GM12874 (cell line): ENCODE data around the gene MCFD2.

Experiments
- CTCF ChIP-seq: IDR thresholded peaks from 2 replicates; pipeline ENCODE4 v1.5.1; 2011; ENCODE audit warnings: low read depth, mild to moderate bottlenecking, control low read depth, low read length, moderate library complexity; ENCODE audit not compliant: insufficient read depth

MCFD2 gene

GRCh38 chr2:46935071-46935470 is 19.5 kb upstream of the MCFD2 start:
- TF ChIP-seq CTCF: no peak

- TF ChIP-seq CTCF: no peak
Observed at GRCh38 chr2:46929612-46930011, 14.0 kb upstream of the MCFD2 start.

GRCh38 chr2:46926863-46927262 is 11.3 kb upstream of the MCFD2 start:
- TF ChIP-seq CTCF: no peak

GRCh38 chr2:46925474-46926351 is 10.1 kb upstream of the MCFD2 start:
- no peak for TF ChIP-seq CTCF

- TF ChIP-seq CTCF: no peak
Observed at GRCh38 chr2:46924608-46925007, 9.0 kb upstream of the MCFD2 start.

- TF ChIP-seq CTCF: no peak
Observed at GRCh38 chr2:46924038-46924437, 8.4 kb upstream of the MCFD2 start.

GRCh38 chr2:46923041-46923528 is 7.5 kb upstream of the MCFD2 start:
- TF ChIP-seq CTCF: no peak
